ENCODE results near the gene CCR8. TPM values are rescaled to one million over a fixed set of nuclear protein-coding genes. Genes with fewer than 3 reads are reported as not detected.
"Not testable (repeated sequence)": the region's sequence is repeated elsewhere in the genome, so short reads cannot be mapped to it uniquely, and the experiment has no call there.

CCR8 gene
- total RNA-seq, 1 experiment from 2014 or later, result not detected

DNA sequence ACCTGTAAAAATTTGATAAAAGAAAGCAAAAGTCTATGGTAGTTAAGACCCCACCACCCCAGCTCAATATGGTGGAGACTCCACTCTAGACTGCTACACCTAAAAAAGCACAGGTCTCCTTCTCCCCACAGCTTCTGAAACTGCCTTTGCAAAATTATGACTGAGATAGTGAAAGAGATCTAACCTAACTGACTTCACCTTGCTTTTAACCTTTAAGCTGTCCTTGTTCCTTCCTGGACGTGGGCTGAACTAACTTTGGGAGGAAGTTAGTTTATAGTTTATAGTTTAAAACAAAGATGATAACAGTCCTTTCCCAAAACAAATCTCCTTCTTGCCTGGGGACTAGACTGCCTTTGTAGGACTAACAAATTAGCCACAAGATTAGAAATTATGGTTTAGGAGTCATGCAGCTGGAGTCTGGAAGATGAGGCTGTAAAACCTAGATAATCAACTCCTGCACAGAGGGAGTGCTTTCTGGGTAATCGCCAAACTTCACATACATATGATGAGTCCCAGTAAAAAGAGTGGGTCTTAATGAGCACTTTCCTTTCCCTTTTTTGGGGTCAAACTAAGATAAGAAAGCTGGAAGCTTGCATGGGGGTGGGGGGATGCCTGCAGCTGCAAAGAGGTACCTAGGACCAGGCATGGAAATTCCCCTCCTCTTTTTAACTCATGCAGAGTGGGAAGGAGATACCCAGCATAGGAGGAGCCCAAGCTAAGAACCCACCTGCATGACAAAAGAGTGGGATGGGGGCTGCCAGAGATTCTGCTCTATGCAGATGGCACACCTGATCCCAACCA lies 17.5 kb downstream of the CCR8 start:
- Histone ChIP-seq H3K36me3 (ENCODE audit: insufficient read depth, low read length) (no peaks in the 10 kb centered on the region), H3K27me3 (ENCODE audit: low read length) (no peaks in the 10 kb centered on the region), H3K9ac (ENCODE audit: low read length) (no peak overlapping the region), H3K9me3 (ENCODE audit: low read length) (no peaks in the 10 kb centered on the region), H3K27ac (ENCODE audit: low read length) (no peak overlapping the region), H3K4me3 (ENCODE audit: low read length) (no peak overlapping the region), H3K79me2 (ENCODE audit: low read length) (no peaks in the 10 kb centered on the region), H3K4me2 (ENCODE audit: low read depth, low read length, poor library complexity, severe bottlenecking) (no peak overlapping the region), H4K20me1 (ENCODE audit: insufficient read depth, low read depth, low read length) (no peaks in the 10 kb centered on the region; the same call in 1 of the 2 replicates), H3K4me1 (ENCODE audit: low read length) (no peaks in the 10 kb centered on the region), H2AFZ (ENCODE audit: low read length) (no peak overlapping the region), H3K9me2 (replicated peaks; ENCODE audit: insufficient read depth, low read length) (no peaks in the 10 kb centered on the region)
- no peak for DNase-seq

GRCh38 chr3:39347586-39347876 lies 18.0 kb downstream of the CCR8 start:
- Histone ChIP-seq H3K4me2 (ENCODE audit: low read depth, low read length, poor library complexity, severe bottlenecking) (no peak overlapping the region), H4K20me1 (ENCODE audit: insufficient read depth, low read depth, low read length) (no peaks in the 10 kb centered on the region; the same call in 1 of the 2 replicates), H3K9me3 (ENCODE audit: low read length) (no peaks in the 10 kb centered on the region), H3K36me3 (ENCODE audit: insufficient read depth, low read length) (no peaks in the 10 kb centered on the region), H2AFZ (ENCODE audit: low read length) (no peak overlapping the region), H3K27ac (ENCODE audit: low read length) (no peak overlapping the region), H3K9ac (ENCODE audit: low read length) (no peak overlapping the region), H3K4me3 (ENCODE audit: low read length) (no peak overlapping the region), H3K79me2 (ENCODE audit: low read length) (no peaks in the 10 kb centered on the region), H3K4me1 (ENCODE audit: low read length) (no peaks in the 10 kb centered on the region), H3K27me3 (ENCODE audit: low read length) (no peaks in the 10 kb centered on the region), H3K9me2 (replicated peaks; ENCODE audit: insufficient read depth, low read length) (no peaks in the 10 kb centered on the region)
- no peak for DNase-seq

DNA sequence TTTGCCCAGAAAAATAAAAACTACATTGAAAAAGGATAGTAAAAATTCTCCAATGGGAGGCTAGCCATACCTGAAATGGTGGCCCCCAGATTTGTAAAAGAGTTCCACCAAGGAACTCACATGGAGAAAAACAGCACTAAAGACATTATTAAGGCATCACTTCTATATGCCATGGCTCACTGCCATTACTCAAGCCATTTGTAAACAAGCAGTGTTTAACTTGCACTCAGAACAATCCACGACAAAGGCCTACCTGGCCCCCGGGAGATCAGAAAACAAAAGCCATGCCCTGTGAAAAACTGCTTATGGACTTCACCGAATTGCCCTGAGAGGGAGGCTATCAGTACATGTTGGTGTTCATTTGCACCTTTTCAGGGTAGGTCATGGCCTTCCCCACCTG lies 19.6 kb downstream of the CCR8 start:
- H3K9me3 ChIP-seq (ENCODE audit: low read length), result no peaks in the 10 kb centered on the region
- H3K27ac ChIP-seq (ENCODE audit: low read length), result no peak overlapping the region
- H3K4me1 ChIP-seq (ENCODE audit: low read length), result no peaks in the 10 kb centered on the region
- H3K36me3 ChIP-seq (ENCODE audit: insufficient read depth, low read length), result no peaks in the 10 kb centered on the region
- no peaks in the 10 kb centered on the region for H3K9me2 ChIP-seq (replicated peaks; ENCODE audit: insufficient read depth, low read length)
- H3K79me2 ChIP-seq (ENCODE audit: low read length), result no peaks in the 10 kb centered on the region
- no peak overlapping the region for H3K4me3 ChIP-seq (ENCODE audit: low read length)
- no peak overlapping the region for H2AFZ ChIP-seq (ENCODE audit: low read length)
- no peaks in the 10 kb centered on the region for H3K27me3 ChIP-seq (ENCODE audit: low read length)
- H3K9ac ChIP-seq (ENCODE audit: low read length), result no peak overlapping the region
- H3K4me2 ChIP-seq (ENCODE audit: low read depth, low read length, poor library complexity, severe bottlenecking), result no peak overlapping the region
- no peaks in the 10 kb centered on the region; the same call in 1 of the 2 replicates for H4K20me1 ChIP-seq (ENCODE audit: insufficient read depth, low read depth, low read length)
- DNase-seq, result no peak

GRCh38 chr3:39350714-39351113 lies 21.2 kb downstream of the CCR8 start:
- Histone ChIP-seq H2AFZ (ENCODE audit: low read length) (no peak overlapping the region), H3K79me2 (ENCODE audit: low read length) (no peaks in the 10 kb centered on the region), H3K4me1 (ENCODE audit: low read length) (no peaks in the 10 kb centered on the region), H3K9me3 (ENCODE audit: low read length) (no peaks in the 10 kb centered on the region), H3K36me3 (ENCODE audit: insufficient read depth, low read length) (no peaks in the 10 kb centered on the region), H3K4me3 (ENCODE audit: low read length) (no peak overlapping the region), H3K4me2 (ENCODE audit: low read depth, low read length, poor library complexity, severe bottlenecking) (no peak overlapping the region), H4K20me1 (ENCODE audit: insufficient read depth, low read depth, low read length) (no peaks in the 10 kb centered on the region), H3K27ac (ENCODE audit: low read length) (no peak overlapping the region), H3K9ac (ENCODE audit: low read length) (no peak overlapping the region), H3K9me2 (replicated peaks; ENCODE audit: insufficient read depth, low read length) (no peaks in the 10 kb centered on the region), H3K27me3 (ENCODE audit: low read length) (no peaks in the 10 kb centered on the region)
- no peak for DNase-seq

GRCh38 chr3:39351134-39351533 lies 21.6 kb downstream of the CCR8 start:
- H3K9me2 ChIP-seq (replicated peaks; ENCODE audit: insufficient read depth, low read length); H3K36me3 ChIP-seq (ENCODE audit: insufficient read depth, low read length); H4K20me1 ChIP-seq (ENCODE audit: insufficient read depth, low read depth, low read length); H3K4me3 ChIP-seq (ENCODE audit: low read length); DNase-seq; H3K9ac ChIP-seq (ENCODE audit: low read length); H3K27ac ChIP-seq (ENCODE audit: low read length); H2AFZ ChIP-seq (ENCODE audit: low read length); H3K27me3 ChIP-seq (ENCODE audit: low read length); H3K4me1 ChIP-seq (ENCODE audit: low read length); H3K79me2 ChIP-seq (ENCODE audit: low read length); H3K4me2 ChIP-seq (ENCODE audit: low read depth, low read length, poor library complexity, severe bottlenecking); H3K9me3 ChIP-seq (ENCODE audit: low read length): not testable (repeated sequence)

DNA sequence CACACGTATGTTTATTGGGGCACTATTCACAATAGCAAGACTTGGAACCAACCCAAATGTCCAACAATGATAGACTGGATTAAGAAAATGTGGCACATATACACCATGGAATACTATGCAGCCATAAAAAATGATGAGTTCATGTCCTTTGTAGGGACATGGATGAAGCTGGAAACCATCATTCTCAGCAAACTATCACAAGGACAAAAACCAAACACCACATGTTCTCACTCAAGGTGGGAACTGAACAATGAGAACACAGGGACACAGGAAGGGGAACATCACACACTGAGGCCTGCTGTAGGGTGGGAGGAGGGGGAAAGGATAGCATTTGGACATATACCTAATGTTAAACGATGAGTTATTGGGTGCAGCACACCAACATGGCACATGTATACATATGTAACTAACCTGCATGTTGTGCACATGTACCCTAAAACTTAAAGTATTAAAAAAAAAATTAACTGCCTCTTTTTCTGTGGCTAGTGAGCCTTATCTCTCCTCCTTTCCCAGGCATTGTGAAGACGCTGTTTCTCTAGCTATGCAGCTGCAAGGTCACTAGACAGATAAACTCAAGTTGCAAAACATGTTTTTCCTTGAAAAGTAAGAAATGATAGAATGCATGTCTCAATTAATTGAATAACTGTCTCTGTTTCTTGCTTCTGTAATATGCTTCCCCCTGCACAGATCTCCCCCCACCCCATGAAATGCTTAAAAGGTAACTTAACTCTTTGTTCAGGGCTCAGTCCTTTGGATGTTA lies 23.8 kb downstream of the CCR8 start:
- H3K4me2 ChIP-seq (ENCODE audit: low read depth, low read length, poor library complexity, severe bottlenecking); H3K4me1 ChIP-seq (ENCODE audit: low read length); H3K9me3 ChIP-seq (ENCODE audit: low read length); H3K36me3 ChIP-seq (ENCODE audit: insufficient read depth, low read length); H3K27ac ChIP-seq (ENCODE audit: low read length); H3K9me2 ChIP-seq (replicated peaks; ENCODE audit: insufficient read depth, low read length); H3K4me3 ChIP-seq (ENCODE audit: low read length); H2AFZ ChIP-seq (ENCODE audit: low read length); H3K9ac ChIP-seq (ENCODE audit: low read length); H3K79me2 ChIP-seq (ENCODE audit: low read length); DNase-seq; H4K20me1 ChIP-seq (ENCODE audit: insufficient read depth, low read depth, low read length); H3K27me3 ChIP-seq (ENCODE audit: low read length): not testable (repeated sequence)

DNA sequence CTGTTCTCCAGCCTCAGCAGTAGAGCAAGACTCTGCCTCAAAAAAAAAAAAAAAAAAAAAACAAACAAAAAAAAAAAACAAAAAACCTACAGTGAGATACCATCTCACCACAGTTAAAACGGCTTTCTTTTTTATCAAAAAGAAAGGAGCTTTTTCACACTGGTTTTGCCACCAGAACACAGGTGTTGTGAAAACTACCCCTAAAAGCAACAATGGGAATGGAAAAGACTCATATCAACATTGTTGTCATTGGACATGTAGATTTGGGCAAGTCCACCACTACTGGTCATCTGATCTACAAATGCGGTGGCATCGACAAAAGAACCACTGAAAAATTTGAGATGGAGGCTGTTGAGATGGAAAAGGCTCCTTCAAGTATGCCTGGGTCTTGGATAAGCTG lies 28.8 kb downstream of the CCR8 start:
- Histone ChIP-seq H3K27ac (ENCODE audit: low read length) (no peak overlapping the region), H3K9ac (ENCODE audit: low read length) (no peak overlapping the region), H3K79me2 (ENCODE audit: low read length) (no peaks in the 10 kb centered on the region), H3K4me1 (ENCODE audit: low read length) (no peaks in the 10 kb centered on the region), H2AFZ (ENCODE audit: low read length) (no peak overlapping the region), H4K20me1 (ENCODE audit: insufficient read depth, low read depth, low read length) (no peaks in the 10 kb centered on the region), H3K4me3 (ENCODE audit: low read length) (no peak overlapping the region), H3K27me3 (ENCODE audit: low read length) (no peaks in the 10 kb centered on the region), H3K4me2 (ENCODE audit: low read depth, low read length, poor library complexity, severe bottlenecking) (no peak overlapping the region), H3K9me2 (replicated peaks; ENCODE audit: insufficient read depth, low read length) (no peaks in the 10 kb centered on the region), H3K36me3 (ENCODE audit: insufficient read depth, low read length) (no peaks in the 10 kb centered on the region), H3K9me3 (ENCODE audit: low read length) (no peaks in the 10 kb centered on the region)
- DNase-seq, result no peak

GRCh38 chr3:39361252-39361927 lies 31.9 kb downstream of the CCR8 start:
- H3K27me3 ChIP-seq (ENCODE audit: low read length), result no peaks in the 10 kb centered on the region
- H2AFZ ChIP-seq (ENCODE audit: low read length), result no peak overlapping the region
- H3K4me3 ChIP-seq (ENCODE audit: low read length), result no peak overlapping the region
- H3K36me3 ChIP-seq (ENCODE audit: insufficient read depth, low read length), result no peaks in the 10 kb centered on the region
- H3K9me3 ChIP-seq (ENCODE audit: low read length), result no peaks in the 10 kb centered on the region
- H3K9me2 ChIP-seq (replicated peaks; ENCODE audit: insufficient read depth, low read length), result no peaks in the 10 kb centered on the region
- H3K4me2 ChIP-seq (ENCODE audit: low read depth, low read length, poor library complexity, severe bottlenecking), result no peak overlapping the region
- H3K4me1 ChIP-seq (ENCODE audit: low read length), result no peaks in the 10 kb centered on the region
- no peak overlapping the region for H3K9ac ChIP-seq (ENCODE audit: low read length)
- no peaks in the 10 kb centered on the region for H3K79me2 ChIP-seq (ENCODE audit: low read length)
- H3K27ac ChIP-seq (ENCODE audit: low read length), result no peak overlapping the region
- H4K20me1 ChIP-seq (ENCODE audit: insufficient read depth, low read depth, low read length), result no peaks in the 10 kb centered on the region
- no peak for DNase-seq
